Measurements from ENCODE around the gene ZXDC.

DNA sequence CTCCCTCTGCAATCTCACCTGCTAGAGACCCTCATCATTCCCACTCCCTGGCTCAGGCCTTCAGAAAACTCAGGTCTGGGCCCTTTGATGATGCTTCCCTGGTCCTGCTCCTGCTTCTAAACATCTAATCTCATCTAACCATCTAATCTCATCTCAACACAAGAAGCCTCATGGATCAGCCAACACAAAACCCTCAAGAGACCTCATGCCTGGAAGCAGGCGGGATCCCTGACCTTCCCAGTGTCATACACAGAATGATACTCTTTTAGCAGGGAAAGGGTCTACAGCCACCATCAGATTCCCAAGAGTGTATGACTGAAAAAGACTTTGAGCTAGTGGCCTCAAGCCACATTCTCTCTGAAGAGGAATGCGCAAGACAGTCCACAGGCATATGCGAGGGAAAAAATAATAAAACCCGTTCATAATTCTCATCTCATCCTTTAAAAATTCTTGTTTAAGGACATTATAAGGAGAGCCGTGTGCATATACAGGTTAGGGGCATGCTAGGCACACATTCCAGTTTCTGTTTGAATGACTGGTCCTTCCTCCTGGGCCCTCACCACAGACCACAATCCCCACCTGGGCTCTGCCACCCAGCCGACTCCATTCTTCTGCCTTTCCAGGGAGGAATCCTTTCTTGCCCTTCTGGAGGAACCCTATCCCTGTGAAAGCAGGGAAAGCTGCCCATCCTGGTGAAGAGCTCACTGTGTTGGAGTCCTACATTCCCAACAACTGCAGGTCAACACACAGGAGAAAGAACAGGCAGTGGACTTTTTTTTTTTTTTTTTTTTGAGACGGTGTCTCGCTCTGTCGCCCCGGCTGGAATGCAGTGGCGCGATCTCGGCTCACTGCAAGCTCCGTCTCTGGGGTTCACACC is 2.2 kb downstream of the ZXDC start:
- TF ChIP-seq POLR2A (conservative IDR thresholded peaks at IDR 0.05) (no peak), BACH1 (tag; IDR thresholded peaks at IDR 0.05) (no peak), NONO (IDR thresholded peaks at IDR 0.05; ENCODE audit: low read depth in 2 of 2, low read length in 1 of 2) (no peak), U2AF1 (optimal IDR thresholded peaks at IDR 0.05; ENCODE audit: low read depth, low read length) (no peak), CHD2 (IDR thresholded peaks at IDR 0.05; ENCODE audit: low read depth, low read length) (no peak), HDAC6 (IDR thresholded peaks at IDR 0.05; ENCODE audit: low read depth, low read length) (no peak), ZNF232 (CRISPR knock-in tag; IDR thresholded peaks at IDR 0.05) (no peak)
- TF ChIP-seq, protein P1, sequence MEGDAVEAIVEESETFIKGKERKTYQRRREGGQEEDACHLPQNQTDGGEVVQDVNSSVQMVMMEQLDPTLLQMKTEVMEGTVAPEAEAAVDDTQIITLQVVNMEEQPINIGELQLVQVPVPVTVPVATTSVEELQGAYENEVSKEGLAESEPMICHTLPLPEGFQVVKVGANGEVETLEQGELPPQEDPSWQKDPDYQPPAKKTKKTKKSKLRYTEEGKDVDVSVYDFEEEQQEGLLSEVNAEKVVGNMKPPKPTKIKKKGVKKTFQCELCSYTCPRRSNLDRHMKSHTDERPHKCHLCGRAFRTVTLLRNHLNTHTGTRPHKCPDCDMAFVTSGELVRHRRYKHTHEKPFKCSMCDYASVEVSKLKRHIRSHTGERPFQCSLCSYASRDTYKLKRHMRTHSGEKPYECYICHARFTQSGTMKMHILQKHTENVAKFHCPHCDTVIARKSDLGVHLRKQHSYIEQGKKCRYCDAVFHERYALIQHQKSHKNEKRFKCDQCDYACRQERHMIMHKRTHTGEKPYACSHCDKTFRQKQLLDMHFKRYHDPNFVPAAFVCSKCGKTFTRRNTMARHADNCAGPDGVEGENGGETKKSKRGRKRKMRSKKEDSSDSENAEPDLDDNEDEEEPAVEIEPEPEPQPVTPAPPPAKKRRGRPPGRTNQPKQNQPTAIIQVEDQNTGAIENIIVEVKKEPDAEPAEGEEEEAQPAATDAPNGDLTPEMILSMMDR (IDR thresholded peaks at IDR 0.05 in 2 of 3, conservative IDR thresholded peaks at IDR 0.05 in 1 of 3; ENCODE audit: insufficient read depth in 2 of 3, low read depth in 1 of 3, low read length in 3 of 3) = no peak
- TF ChIP-seq, protein P2, sequence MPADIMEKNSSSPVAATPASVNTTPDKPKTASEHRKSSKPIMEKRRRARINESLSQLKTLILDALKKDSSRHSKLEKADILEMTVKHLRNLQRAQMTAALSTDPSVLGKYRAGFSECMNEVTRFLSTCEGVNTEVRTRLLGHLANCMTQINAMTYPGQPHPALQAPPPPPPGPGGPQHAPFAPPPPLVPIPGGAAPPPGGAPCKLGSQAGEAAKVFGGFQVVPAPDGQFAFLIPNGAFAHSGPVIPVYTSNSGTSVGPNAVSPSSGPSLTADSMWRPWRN (IDR thresholded peaks at IDR 0.05; ENCODE audit: low read depth) = no peak
- TF ChIP-seq, protein P3, sequence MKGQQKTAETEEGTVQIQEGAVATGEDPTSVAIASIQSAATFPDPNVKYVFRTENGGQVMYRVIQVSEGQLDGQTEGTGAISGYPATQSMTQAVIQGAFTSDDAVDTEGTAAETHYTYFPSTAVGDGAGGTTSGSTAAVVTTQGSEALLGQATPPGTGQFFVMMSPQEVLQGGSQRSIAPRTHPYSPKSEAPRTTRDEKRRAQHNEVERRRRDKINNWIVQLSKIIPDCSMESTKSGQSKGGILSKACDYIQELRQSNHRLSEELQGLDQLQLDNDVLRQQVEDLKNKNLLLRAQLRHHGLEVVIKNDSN (CRISPR knock-in tag; IDR thresholded peaks at IDR 0.05) = no peak
